Natural killer cell (primary cell): ENCODE data around the gene PSMD9. TPM values are rescaled to one million over a fixed set of nuclear protein-coding genes. Genes with fewer than 3 reads are reported as not detected.

Source experiments
- ATAC-seq, 3 donors: fragments of 150-1000 bp in 2 of 3; fragments of 200-7000 bp in 1 of 3; cut with Tn5 transposase; 1 replicate in 1 of 3; 2 replicates in 2 of 3; pipeline ENCODE4 v1.10.0; 2021; ENCODE audit warnings: mild to moderate bottlenecking in 2 of 3, moderate library complexity in 2 of 3
- DNase-seq, 2 donors: peaks; one replicate each; pipeline versions ENCODE4 v3.0.0 to v3.0.0-alpha.2; 2013 to 2021; ENCODE audit warnings: mixed read lengths in 1 of 2
- H3K27ac ChIP-seq: one replicate; pipeline ENCODE4 v1.5.1; 2013; ENCODE audit warnings: mild to moderate bottlenecking, low read length
- H3K27me3 ChIP-seq: one replicate; pipeline ENCODE4 v1.6.1; 2013; ENCODE audit warnings: low read length; ENCODE audit not compliant: control insufficient read depth, insufficient read depth
- H3K36me3 ChIP-seq: one replicate; pipeline ENCODE4 v1.6.1; 2013; ENCODE audit warnings: low read length; ENCODE audit not compliant: control insufficient read depth, insufficient read depth
- H3K4me1 ChIP-seq: one replicate; pipeline ENCODE4 v1.6.1; 2013; ENCODE audit warnings: low read length; ENCODE audit not compliant: control insufficient read depth, insufficient read depth
- H3K4me3 ChIP-seq: one replicate; pipeline ENCODE4 v1.5.1; 2013; ENCODE audit warnings: low read length
- H3K9me3 ChIP-seq: one replicate; pipeline ENCODE4 v1.6.1; 2013; ENCODE audit warnings: low read length; ENCODE audit not compliant: control insufficient read depth, insufficient read depth
- H3K27ac Mint-ChIP-seq, 2 donors: one replicate each; pipeline ENCODE4 v1.8.0; 2022; ENCODE audit warnings: mild to moderate bottlenecking in 2 of 2, mixed read lengths in 2 of 2, moderate library complexity in 1 of 2
- H3K27me3 Mint-ChIP-seq, 2 donors: one replicate each; pipeline ENCODE4 v1.8.0; 2022; ENCODE audit warnings: low read depth in 2 of 2, mixed read lengths in 2 of 2
- H3K36me3 Mint-ChIP-seq: one replicate; pipeline ENCODE4 v1.8.0; 2022; ENCODE audit warnings: mixed read lengths
- H3K4me1 Mint-ChIP-seq, 2 donors: one replicate each; pipeline ENCODE4 v1.8.0; 2022; ENCODE audit warnings: mixed read lengths in 2 of 2
- H3K4me3 Mint-ChIP-seq: one replicate; pipeline ENCODE4 v1.8.0; 2022; ENCODE audit warnings: mild to moderate bottlenecking, moderate library complexity, mixed read lengths
- H3K9me3 Mint-ChIP-seq, 2 donors: one replicate each; pipeline ENCODE4 v1.8.0; 2022; ENCODE audit warnings: mixed read lengths in 2 of 2
- CTCF ChIP-seq: fragments of 200-600 bp; IDR thresholded peaks from one replicate; pipeline ENCODE4 v1.8.0; 2022; ENCODE audit warnings: antibody characterized with exemption
- WGBS: methylation state at CpG from one replicate; pipeline ENCODE4 v1.1.7; 2013; ENCODE audit warnings: missing lambda C conversion rate; ENCODE audit not compliant: insufficient coverage; 5-methylcytosine and 5-hydroxymethylcytosine counted together
- intact Hi-C: fragments of 100-400 bp; cut with micrococcal nuclease; formaldehyde crosslinking; loops from one replicate; pipeline ENCODE4 v1.14.2; 2022
- total RNA-seq, 4 donors: library from RNA; stranded (reverse); fragments of 120-200 nt in 1 of 4; gene quantifications; one replicate each; pipeline versions ENCODE4 v1.2.3 to v1.2.4, GENCODE V29; 2013 to 2022

The PSMD9 gene
- total RNA-seq, 3 donors from 2014 or later (not counting 1 experiment from before 2014, with no cell fraction given) = 32.0 to 47.6 (median 47.2) TPM

- intact Hi-C loops = no loop called here
- no peak for TF ChIP-seq CTCF
- H3K36me3 Mint-ChIP-seq = peaks cover 5% of the 10 kb centered on the region
- peaks cover 9 to 12% of the 10 kb centered on the region in 2 donors for H3K4me1 Mint-ChIP-seq
- Histone ChIP-seq H3K27ac (no peak overlapping the region), H3K4me3 (no peak overlapping the region), H3K36me3 (peaks cover 16% of the 10 kb centered on the region), H3K9me3 (no peaks in the 10 kb centered on the region), H3K27me3 (no peaks in the 10 kb centered on the region), H3K4me1 (peaks cover 13% of the 10 kb centered on the region)
- ATAC-seq (no peak), DNase-seq (no peak)
- no peaks in the 10 kb centered on the region for H3K9me3 Mint-ChIP-seq
- H3K27ac Mint-ChIP-seq = peak overlapping the region in 1 of 2 donors; percentile 91
- no peak overlapping the region for H3K4me3 Mint-ChIP-seq
- WGBS = 89% methylated on average over 5 of the region's 5 CpGs
- H3K27me3 Mint-ChIP-seq = no peaks in the 10 kb centered on the region
Measured at GRCh38 chr12:121915841-121916321, 27.3 kb downstream of the PSMD9 start.

- DNase-seq (peak in 1 of 2 donors; percentile 23), ATAC-seq (no peak)
- Histone ChIP-seq H3K36me3 (peaks cover 14% of the 10 kb centered on the region), H3K4me3 (no peak overlapping the region), H3K4me1 (peaks cover 13% of the 10 kb centered on the region), H3K27ac (no peak overlapping the region), H3K9me3 (no peaks in the 10 kb centered on the region), H3K27me3 (no peaks in the 10 kb centered on the region)
- intact Hi-C loops = no loop called here
- no peaks in the 10 kb centered on the region for H3K9me3 Mint-ChIP-seq
- H3K4me1 Mint-ChIP-seq = peaks cover 9 to 12% of the 10 kb centered on the region in 2 donors
- 74% methylated on average over 7 of the region's 7 CpGs for WGBS
- H3K27ac Mint-ChIP-seq = peak overlapping the region; percentile 88 to 91
- H3K4me3 Mint-ChIP-seq = no peak overlapping the region
- H3K27me3 Mint-ChIP-seq = no peaks in the 10 kb centered on the region
- no peak for TF ChIP-seq CTCF
- no peaks in the 10 kb centered on the region for H3K36me3 Mint-ChIP-seq
Measured at GRCh38 chr12:121916719-121917118, 28.1 kb downstream of the PSMD9 start.

- Mint-ChIP-seq H3K27ac (peak within 1 kb of the TSS; percentile 88 to 91), H3K27me3 (no peaks in the 10 kb centered on the region), H3K4me1 (peaks cover 9 to 12% of the 10 kb centered on the region in 2 donors), H3K4me3 (peak within 1 kb of the TSS; percentile 88), H3K9me3 (no peaks in the 10 kb centered on the region), H3K36me3 (no peaks in the 10 kb centered on the region)
- peaks cover 8% of the 10 kb centered on the region for H3K36me3 ChIP-seq
- 20% methylated on average over 40 of the region's 41 CpGs for WGBS
- H3K4me3 ChIP-seq = peak within 1 kb of the TSS; percentile 35
- H3K27ac ChIP-seq = peak within 1 kb of the TSS; percentile 50
- H3K9me3 ChIP-seq = no peaks in the 10 kb centered on the region
- TF ChIP-seq CTCF = peak; percentile 74
- peak; percentile 98 to 99 (median 98) for ATAC-seq
- no peaks in the 10 kb centered on the region for H3K27me3 ChIP-seq
- peak; percentile 95 to 98 for DNase-seq
- H3K4me1 ChIP-seq = peaks cover 13% of the 10 kb centered on the region
- intact Hi-C loops = loop anchor here (1.0 kb wide), 1 partner anchor 30 kb away; the partner anchor contains the start of gene PSMD9
Measured at GRCh38 chr12:121917950-121918678, 29.5 kb downstream of the PSMD9 start, which contains the start of gene CFAP251. TSS of gene CFAP251 (plus strand) at chr12:121918592. CDS start at chr12:121921306, 2,714 bp downstream.
